Adrenal gland (tissue), 12 donors: ENCODE data around the gene MNX1. TPM values are rescaled to one million over a fixed set of nuclear protein-coding genes. Genes with fewer than 3 reads are reported as not detected.
A peak's percentile ranks its signal among the peaks of the same experiment; 100 is the strongest.

Source experiments
- DNase-seq, 7 donors: peaks; one replicate each; pipeline ENCODE4 v3.0.0-alpha.2; 2019 to 2020
- H3K27ac ChIP-seq, 5 donors: fragments of 200-600 bp; sonication (generic) in 4 of 5; 1 replicate in 3 of 5; 2 replicates in 2 of 5; pipeline versions ENCODE4 v1.5.1 to v1.8.0; 2016 to 2020; ENCODE audit warnings: mild to moderate bottlenecking in 1 of 5
- H3K27me3 ChIP-seq: fragments of 200-600 bp; 2 replicates; pipeline ENCODE4 v1.8.0; 2021
- H3K36me3 ChIP-seq, 2 donors: fragments of 200-600 bp; replicated peaks in 1 of 2; 1 replicate in 1 of 2; 2 replicates in 1 of 2; pipeline versions ENCODE4 v1.5.1 to v1.8.0; 2018 to 2022
- H3K4me1 ChIP-seq, 2 donors: fragments of 200-600 bp; replicated peaks in 1 of 2; 1 replicate in 1 of 2; 2 replicates in 1 of 2; pipeline versions ENCODE4 v1.5.1 to v1.8.0; 2018 to 2021
- H3K4me3 ChIP-seq, 4 donors: fragments of 200-600 bp; sonication (generic) in 3 of 4; one replicate each; pipeline ENCODE4 v1.5.1; 2016 to 2018
- H3K9me3 ChIP-seq, 3 donors: fragments of 200-600 bp; sonication (generic) in 1 of 3; replicated peaks in 1 of 3; 1 replicate in 2 of 3; 2 replicates in 1 of 3; pipeline versions ENCODE4 v1.5.1 to v1.8.0; 2016 to 2021
- CTCF ChIP-seq, 6 experiments: fragments of 450-650 bp in 4 of 6; fragments of 200-600 bp in 2 of 6; sonication (generic) in 1 of 6; IDR thresholded peaks; 1 replicate in 5 of 6; 2 replicates in 1 of 6; pipeline versions ENCODE4 v1.5.1 to v1.8.0; 2016 to 2021; ENCODE audit warnings: antibody characterized with exemption in 6 of 6, mild to moderate bottlenecking in 2 of 6, moderate library complexity in 1 of 6
- POLR2A ChIP-seq, 2 donors: fragments of 450-650 bp; IDR thresholded peaks; one replicate each; pipeline ENCODE4 v1.6.1; 2017; ENCODE audit warnings: antibody characterized with exemption in 2 of 2, mild to moderate bottlenecking in 2 of 2, moderate library complexity in 1 of 2
- WGBS, 4 donors: extraction: QIAGEN DNeasy Blood & Tissue Kit in 2 of 4; methylation state at CpG; one replicate each; pipeline versions ENCODE4 v1.1.5 to v1.1.7; 2013 to 2017; 5-methylcytosine and 5-hydroxymethylcytosine counted together
- intact Hi-C, 2 donors: fragments of 100-400 bp; cut with DNase I; formaldehyde crosslinking; loops; one replicate each; pipeline versions ENCODE4 v1.14.1 to v1.15.0; 2022 to 2023
- polyA plus RNA-seq, 3 donors: library from polyadenylated mRNA; stranded (reverse); fragments of 200-250 nt in 2 of 3; fragments of 350-450 nt in 1 of 3; fragmentation: Illumina TruSeq in 1 of 3; extraction: RNeasy Lipid Tissue Mini Kit (QIAGEN cat#74804) in 1 of 3; gene quantifications; one replicate each; pipeline ENCODE4 v1.2.3, GENCODE V29; 2013 to 2014
- total RNA-seq, 9 donors: library from RNA; depleted of rRNA in 4 of 9; stranded (reverse); fragments of >200 nt in 4 of 9; fragments of 120-200 nt in 1 of 9; fragmentation: NEBNext Ultra II Directional in 1 of 9; extraction: Animal tissue kit (Norgen Biotek cat#: 25700) in 1 of 9; gene quantifications; one replicate each; pipeline versions ENCODE4 v1.1.0 to v1.2.4, GENCODE V29; 2013 to 2023
- donor health status: healthy with polysubstance abuse.
- donor health status: Bipolar disorder and iron deficiency.
- donor health status: DM: yes; HTN: yes; CAD: no.
- donor health status: DM: no; HTN: no; CAD: no.
- donor health status: DM: no; HTN: no; CAD: no.
- donor health status: DM: yes; HTN: yes; CAD: no.

The MNX1 gene
- total and polyA plus RNA-seq, 12 donors: 0.11 TPM; not detected in 10

GRCh38 chr7:157001920-157002818 is 8.3 kb downstream of the MNX1 start:
- H3K27ac ChIP-seq: no peak overlapping the region
- intact Hi-C loops: no loop called here
- peaks cover 7 to 31% of the 10 kb centered on the region in 2 donors for H3K4me1 ChIP-seq
- H3K27me3 ChIP-seq: peaks cover 85% of the 10 kb centered on the region
- 8 to 14% (median 11%) methylated on average over 19 to 32 of the region's 32 CpGs for WGBS, 4 donors
- no peak overlapping the region for H3K4me3 ChIP-seq
- H3K36me3 ChIP-seq: no peaks in the 10 kb centered on the region
- TF ChIP-seq CTCF (IDR thresholded peaks at IDR 0.05) (no peak), POLR2A (IDR thresholded peaks at IDR 0.05) (no peak)
- H3K9me3 ChIP-seq: no peaks in the 10 kb centered on the region
- no peak for DNase-seq

- Histone ChIP-seq H3K9me3 (no peaks in the 10 kb centered on the region), H3K4me1 (peaks cover 7 to 31% of the 10 kb centered on the region in 2 donors), H3K36me3 (no peaks in the 10 kb centered on the region), H3K27me3 (peaks cover 75% of the 10 kb centered on the region), H3K4me3 (peak overlapping the region in 2 of 4 donors; percentile 23 to 68), H3K27ac (no peak overlapping the region)
- intact Hi-C loops: no loop called here
- TF ChIP-seq CTCF (IDR thresholded peaks at IDR 0.05) (no peak), POLR2A (IDR thresholded peaks at IDR 0.05) (no peak)
- no peak for DNase-seq
- 16 to 22% (median 16%) methylated on average over 25 of the region's 25 CpGs for WGBS, 4 donors
Measured at GRCh38 chr7:157000741-157001653, 9.5 kb downstream of the MNX1 start.

- Histone ChIP-seq H3K36me3 (no peaks in the 10 kb centered on the region), H3K4me1 (peaks cover 7 to 25% of the 10 kb centered on the region in 2 donors), H3K4me3 (peak overlapping the region in 2 of 4 donors; percentile 23 to 68), H3K9me3 (no peaks in the 10 kb centered on the region), H3K27me3 (peaks cover 66% of the 10 kb centered on the region), H3K27ac (no peak overlapping the region)
- TF ChIP-seq POLR2A (IDR thresholded peaks at IDR 0.05) (no peak), CTCF (IDR thresholded peaks at IDR 0.05) (no peak)
- DNase-seq: peak in 1 of 7 donors; percentile 10
- 1 to 2% (median 2%) methylated on average over 16 to 75 of the region's 75 CpGs for WGBS, 4 donors
- intact Hi-C loops: no loop called here
Measured at GRCh38 chr7:156999958-157000726, 10.3 kb downstream of the MNX1 start.
